Esophagus muscularis mucosa (tissue), 3 donors: ENCODE measurements around the gene TBC1D9B.

ENCODE experiments used
- EP300 ChIP-seq: sonication (generic); formaldehyde crosslinking; IDR thresholded peaks from one replicate; pipeline ENCODE4 v1.6.1; 2017; ENCODE audit warnings: antibody characterized with exemption
- TF ChIP-seq, protein P1 (sequence below), 3 experiments: fragments of 200-600 bp in 2 of 3; fragments of 450-650 bp in 1 of 3; sonication (generic) in 2 of 3; IDR thresholded peaks; one replicate each; pipeline ENCODE4 v1.5.1; 2017 to 2019; ENCODE audit warnings: antibody characterized with exemption in 3 of 3, mild to moderate bottlenecking in 2 of 3, moderate library complexity in 1 of 3

DNA sequence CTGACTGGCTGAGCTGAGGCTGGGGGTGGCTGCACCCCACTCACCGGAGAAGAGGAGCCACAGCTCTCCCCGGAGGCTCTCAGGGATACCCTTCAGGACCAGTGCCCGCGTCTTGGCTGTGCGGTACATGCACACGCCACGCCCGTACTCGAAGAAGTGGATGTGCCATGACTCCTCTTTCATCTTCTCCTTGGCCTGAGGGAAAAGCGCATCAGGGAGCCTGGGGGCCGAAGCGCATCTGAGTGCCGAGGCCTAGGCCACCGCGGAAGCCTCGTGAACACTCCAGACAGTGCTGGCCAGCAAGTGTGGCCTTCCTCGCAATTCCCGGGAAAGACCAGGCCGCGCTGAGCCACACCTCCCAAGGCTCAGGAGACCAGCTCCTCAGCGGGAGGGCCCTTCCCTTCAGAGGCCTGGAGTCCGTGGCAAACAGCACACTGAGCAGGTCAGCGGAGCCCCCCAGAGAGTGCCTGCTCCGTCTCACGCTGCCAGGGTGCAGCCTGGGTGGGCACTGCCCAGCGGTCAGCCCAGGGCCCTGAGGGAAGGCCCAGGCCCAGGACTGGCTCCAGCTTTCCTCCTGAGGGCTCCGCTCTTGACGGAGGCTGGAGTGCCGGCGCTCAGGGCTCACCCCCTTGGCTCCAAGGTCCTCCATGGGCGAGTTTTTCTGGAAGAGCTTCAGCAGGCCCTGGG, 28.6 kb downstream of the TBC1D9B start:
- TF ChIP-seq, protein P1, sequence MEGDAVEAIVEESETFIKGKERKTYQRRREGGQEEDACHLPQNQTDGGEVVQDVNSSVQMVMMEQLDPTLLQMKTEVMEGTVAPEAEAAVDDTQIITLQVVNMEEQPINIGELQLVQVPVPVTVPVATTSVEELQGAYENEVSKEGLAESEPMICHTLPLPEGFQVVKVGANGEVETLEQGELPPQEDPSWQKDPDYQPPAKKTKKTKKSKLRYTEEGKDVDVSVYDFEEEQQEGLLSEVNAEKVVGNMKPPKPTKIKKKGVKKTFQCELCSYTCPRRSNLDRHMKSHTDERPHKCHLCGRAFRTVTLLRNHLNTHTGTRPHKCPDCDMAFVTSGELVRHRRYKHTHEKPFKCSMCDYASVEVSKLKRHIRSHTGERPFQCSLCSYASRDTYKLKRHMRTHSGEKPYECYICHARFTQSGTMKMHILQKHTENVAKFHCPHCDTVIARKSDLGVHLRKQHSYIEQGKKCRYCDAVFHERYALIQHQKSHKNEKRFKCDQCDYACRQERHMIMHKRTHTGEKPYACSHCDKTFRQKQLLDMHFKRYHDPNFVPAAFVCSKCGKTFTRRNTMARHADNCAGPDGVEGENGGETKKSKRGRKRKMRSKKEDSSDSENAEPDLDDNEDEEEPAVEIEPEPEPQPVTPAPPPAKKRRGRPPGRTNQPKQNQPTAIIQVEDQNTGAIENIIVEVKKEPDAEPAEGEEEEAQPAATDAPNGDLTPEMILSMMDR (IDR thresholded peaks at IDR 0.05): no peak
- no peak for TF ChIP-seq EP300
